GM19397 (cell line): ENCODE data around the gene EIF4ENIF1.
"Not testable (repeated sequence)": the region's sequence is repeated elsewhere in the genome, so short reads cannot be mapped to it uniquely, and the experiment has no call there.

Source experiments
- ATAC-seq: cut with Tn5 transposase; IDR thresholded peaks from one replicate; pipeline ENCODE4 v1.9.1; 2021; ENCODE audit warnings: mild to moderate bottlenecking, moderate library complexity; ENCODE audit not compliant: unreplicated experiment

EIF4ENIF1 gene

GRCh38 chr22:31489632-31490495 is at the start of gene EIF4ENIF1:
Gene EIF4ENIF1, minus strand, starts transcription at chr22:31489842. Its CDS starts 1,124 bp downstream, at chr22:31488718.
- ATAC-seq = peak; percentile 54

GRCh38 chr22:31538815-31539214 is 49.2 kb upstream of the EIF4ENIF1 start:
- no peak for ATAC-seq

GRCh38 chr22:31537019-31537535 is 47.4 kb upstream of the EIF4ENIF1 start:
- no peak for ATAC-seq

- no peak for ATAC-seq
Observed at GRCh38 chr22:31533374-31533773, 43.7 kb upstream of the EIF4ENIF1 start.

GRCh38 chr22:31532060-31532459 is 42.4 kb upstream of the EIF4ENIF1 start:
- ATAC-seq = no peak

GRCh38 chr22:31530823-31531195 is 41.2 kb upstream of the EIF4ENIF1 start:
- ATAC-seq = no peak

GRCh38 chr22:31526270-31526669 is 36.6 kb upstream of the EIF4ENIF1 start:
- ATAC-seq = no peak

GRCh38 chr22:31524132-31524531 is 34.5 kb upstream of the EIF4ENIF1 start:
- ATAC-seq = not testable (repeated sequence)

- no peak for ATAC-seq
Observed at GRCh38 chr22:31520051-31520450, 30.4 kb upstream of the EIF4ENIF1 start.

GRCh38 chr22:31509061-31509762 is 19.6 kb upstream of the EIF4ENIF1 start:
- no peak for ATAC-seq

GRCh38 chr22:31508536-31508935 is 18.9 kb upstream of the EIF4ENIF1 start:
- ATAC-seq = no peak

GRCh38 chr22:31507517-31507916 is 17.9 kb upstream of the EIF4ENIF1 start:
- ATAC-seq = not testable (repeated sequence)

GRCh38 chr22:31504282-31504681 is 14.6 kb upstream of the EIF4ENIF1 start:
- no peak for ATAC-seq

GRCh38 chr22:31503211-31503964 is 13.7 kb upstream of the EIF4ENIF1 start:
- ATAC-seq = no peak

- no peak for ATAC-seq
Observed at GRCh38 chr22:31501738-31502137, 12.1 kb upstream of the EIF4ENIF1 start.

- ATAC-seq = no peak
Observed at GRCh38 chr22:31497148-31497938, 7.7 kb upstream of the EIF4ENIF1 start.

GRCh38 chr22:31496735-31497146 is 7.1 kb upstream of the EIF4ENIF1 start:
- ATAC-seq = peak; percentile 14

GRCh38 chr22:31496007-31496734 is 6.5 kb upstream of the EIF4ENIF1 start, which contains the start of gene SFI1:
Gene SFI1, plus strand, starts transcription at chr22:31496536. Its CDS starts 11,749 bp downstream, at chr22:31508285.
- peak; percentile 88 for ATAC-seq

GRCh38 chr22:31495343-31495742 is 5.7 kb upstream of the EIF4ENIF1 start:
- ATAC-seq = no peak
